GM15510 (cell line): ENCODE measurements around the gene SLC25A20.
A peak's percentile ranks its signal among the peaks of the same experiment; 100 is the strongest.

Experiments used
- POLR2A ChIP-seq: IDR thresholded peaks from 3 replicates; pipeline ENCODE4 v1.6.1; 2011; ENCODE audit warnings: borderline replicate concordance; ENCODE audit not compliant: insufficient read length; ENCODE audit errors: extremely low read depth

SLC25A20 gene

DNA sequence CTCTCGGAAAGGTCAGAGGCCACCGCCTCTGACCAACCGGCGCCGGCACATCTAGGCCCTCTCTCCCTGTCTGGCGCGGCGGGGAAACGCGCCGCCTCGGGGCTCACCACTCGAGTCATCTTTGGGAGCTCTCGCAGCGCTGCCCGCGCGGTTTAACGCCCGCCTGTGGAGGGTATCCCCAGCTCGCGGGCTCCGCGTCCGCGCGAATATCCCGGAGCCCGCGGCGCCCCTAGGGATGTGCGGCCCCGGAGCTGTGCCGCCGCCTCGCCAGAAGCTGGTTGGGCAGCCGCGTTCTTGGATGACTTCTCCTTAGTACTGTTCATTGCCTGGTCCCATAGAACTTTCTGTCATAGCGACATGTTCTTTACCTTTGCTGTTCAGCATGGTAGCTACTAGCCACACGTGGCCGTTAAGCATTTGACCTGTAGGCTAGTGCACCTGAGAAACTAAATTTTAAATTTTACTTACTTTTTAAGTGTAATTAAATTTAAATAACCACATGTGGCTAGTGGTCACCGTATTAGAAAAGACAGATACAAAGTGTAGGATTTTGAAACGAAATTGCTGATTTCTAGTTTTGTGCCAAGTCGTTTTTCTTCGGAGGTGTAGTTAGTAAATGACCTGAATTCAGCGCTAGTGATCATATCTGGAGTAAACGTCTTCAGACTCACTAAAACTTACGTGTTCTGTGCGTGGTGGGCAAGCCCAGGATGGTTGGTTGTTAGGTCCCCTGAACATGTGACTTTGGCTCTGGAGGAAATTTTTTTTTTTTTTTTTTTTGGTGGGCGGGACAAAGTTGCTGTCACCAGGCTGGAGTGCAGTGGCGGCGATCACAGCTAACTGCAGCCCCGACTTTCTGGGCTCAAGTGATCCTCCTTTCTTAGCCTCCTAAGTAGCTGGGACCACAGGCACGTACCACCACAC lies 20.8 kb upstream of the SLC25A20 start:
- peak; percentile 37 for TF ChIP-seq POLR2A

DNA sequence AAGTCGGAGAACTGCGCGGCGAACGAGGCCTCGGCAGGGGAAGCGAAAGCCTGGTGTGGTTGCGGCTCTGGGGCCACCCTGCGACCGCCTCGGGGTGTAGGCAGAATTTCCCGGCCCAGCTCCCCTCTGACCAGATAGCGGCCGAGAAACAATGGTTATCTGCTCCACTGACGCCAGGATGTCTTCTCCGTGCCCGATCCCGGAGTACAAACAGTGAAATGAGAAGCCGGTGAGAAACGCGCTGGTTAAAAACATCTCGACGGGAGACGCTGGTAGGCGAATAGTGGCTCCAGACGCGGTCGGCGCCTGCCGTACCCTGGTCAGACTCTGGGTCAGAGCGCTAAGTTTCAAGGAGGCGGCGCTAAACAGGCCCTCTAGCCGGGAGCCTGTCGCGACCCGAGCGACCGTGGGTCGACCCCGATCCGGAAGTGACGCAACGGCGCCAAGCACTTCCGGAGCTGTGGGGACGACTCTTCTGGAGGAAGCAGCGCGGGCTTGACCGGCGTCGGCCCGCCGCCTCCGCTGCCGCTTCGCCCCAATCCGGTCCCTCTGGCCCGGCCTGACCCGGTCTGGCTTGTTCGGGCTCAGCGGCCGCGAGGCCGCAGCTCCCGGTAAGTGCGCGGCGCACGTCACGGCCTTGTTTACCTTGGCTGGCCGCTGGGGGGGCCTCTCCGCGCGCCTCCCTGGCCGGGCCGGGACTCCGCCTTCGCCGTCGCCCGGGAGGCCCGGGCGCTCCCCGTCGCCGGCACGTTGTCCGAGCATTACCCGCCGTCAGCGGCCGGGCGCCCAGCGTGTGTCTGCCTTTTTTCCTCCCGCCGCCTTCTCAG lies 19.9 kb upstream of the SLC25A20 start, which contains the start of gene ARIH2:
TSS of gene ARIH2 (plus strand) at position 455 of the 827 bp plus-strand sequence. CDS start 8,717 bp downstream, outside the sequence.
- TF ChIP-seq POLR2A = peak; percentile 90

GRCh38 chr3:48915296-48915695 lies 16.6 kb upstream of the SLC25A20 start:
- TF ChIP-seq POLR2A = no peak

GRCh38 chr3:48899273-48899672 lies 591 bp upstream of the SLC25A20 start:
- no peak for TF ChIP-seq POLR2A

DNA sequence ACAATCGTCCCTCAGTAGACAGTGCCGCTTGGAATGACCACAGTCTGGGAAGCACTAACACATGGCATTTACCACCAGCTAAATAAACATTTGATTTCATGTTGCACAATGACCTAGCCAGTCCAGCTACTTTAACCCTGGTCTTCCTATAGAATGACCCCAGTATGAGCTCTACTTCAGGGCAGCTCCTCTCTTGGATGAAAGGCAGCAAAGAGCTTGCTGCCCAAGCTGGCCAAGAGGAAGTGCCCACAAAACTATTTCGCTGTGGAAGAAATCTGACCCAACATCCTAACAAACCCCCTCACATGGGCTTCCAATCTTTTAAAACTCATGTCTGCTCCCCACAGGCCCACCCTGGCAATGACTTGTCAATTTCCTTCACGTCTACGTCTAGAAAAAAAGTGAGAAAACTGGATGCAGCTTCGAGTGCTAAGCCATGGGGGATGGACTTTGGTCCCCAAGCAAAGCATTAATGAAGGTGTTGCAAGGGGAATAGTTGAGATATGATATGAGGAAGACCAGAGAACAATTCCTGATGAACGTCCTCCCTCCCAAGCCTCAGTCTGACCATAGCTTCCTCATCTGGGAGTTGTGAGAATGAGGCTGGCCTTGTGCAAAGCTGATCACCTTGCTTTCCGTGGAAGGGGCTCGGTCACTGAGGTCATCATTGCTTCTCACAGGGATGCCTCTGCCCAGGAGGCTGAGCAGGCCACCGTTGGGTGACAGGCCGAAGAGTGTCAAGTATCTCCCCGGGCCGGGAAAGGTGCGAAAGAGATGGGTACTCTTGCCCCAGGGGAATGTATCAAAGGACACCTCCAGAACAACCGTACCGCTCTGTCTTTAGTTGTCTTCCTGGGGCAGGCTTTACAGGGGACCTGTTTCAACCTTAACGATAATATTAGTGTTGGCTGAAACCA lies 964 bp downstream of the SLC25A20 start:
- TF ChIP-seq POLR2A = no peak

- TF ChIP-seq POLR2A = no peak
Measured at GRCh38 chr3:48896936-48897335, 1.7 kb downstream of the SLC25A20 start.

- no peak for TF ChIP-seq POLR2A
Measured at GRCh38 chr3:48894516-48894915, 4.2 kb downstream of the SLC25A20 start.

DNA sequence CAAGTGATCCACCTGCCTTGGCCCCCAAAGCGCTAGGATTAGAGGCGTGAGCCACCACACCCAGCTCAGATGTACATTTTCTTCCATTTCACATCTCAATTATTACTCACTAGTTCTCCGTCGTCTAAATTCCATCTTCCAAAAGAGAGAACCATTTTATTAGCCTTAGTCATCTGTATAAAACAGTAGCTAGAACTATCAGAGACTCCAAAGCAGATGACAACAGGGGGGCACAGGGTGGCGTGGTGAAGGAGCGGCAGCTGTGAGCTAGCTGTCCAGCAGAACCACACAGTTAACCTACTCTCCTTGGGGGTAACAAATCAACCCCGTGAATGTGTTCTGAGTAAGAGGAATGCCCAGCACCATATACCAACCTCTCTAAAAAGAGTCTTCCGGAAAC lies 7.1 kb downstream of the SLC25A20 start:
- no peak for TF ChIP-seq POLR2A

DNA sequence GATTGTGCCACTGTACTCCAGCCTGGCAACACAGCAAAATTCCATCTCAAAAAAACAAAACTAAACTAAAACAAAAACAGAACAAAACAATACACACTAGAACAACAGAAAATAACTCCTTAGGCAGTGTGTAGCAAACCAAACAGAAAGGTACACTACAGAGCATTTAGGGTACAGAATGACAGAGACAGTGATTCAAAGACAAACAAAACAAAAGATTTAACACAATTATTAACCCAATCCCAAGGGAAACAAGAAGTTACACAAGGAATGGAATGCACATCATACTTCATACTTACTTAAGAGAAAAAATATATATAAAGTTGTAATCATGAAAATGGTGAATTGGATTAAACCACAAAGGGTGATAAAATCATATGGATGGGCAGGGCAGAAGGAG lies 12.9 kb downstream of the SLC25A20 start:
- no peak for TF ChIP-seq POLR2A

- TF ChIP-seq POLR2A = no peak
Measured at GRCh38 chr3:48881652-48882114, 17.0 kb downstream of the SLC25A20 start.

DNA sequence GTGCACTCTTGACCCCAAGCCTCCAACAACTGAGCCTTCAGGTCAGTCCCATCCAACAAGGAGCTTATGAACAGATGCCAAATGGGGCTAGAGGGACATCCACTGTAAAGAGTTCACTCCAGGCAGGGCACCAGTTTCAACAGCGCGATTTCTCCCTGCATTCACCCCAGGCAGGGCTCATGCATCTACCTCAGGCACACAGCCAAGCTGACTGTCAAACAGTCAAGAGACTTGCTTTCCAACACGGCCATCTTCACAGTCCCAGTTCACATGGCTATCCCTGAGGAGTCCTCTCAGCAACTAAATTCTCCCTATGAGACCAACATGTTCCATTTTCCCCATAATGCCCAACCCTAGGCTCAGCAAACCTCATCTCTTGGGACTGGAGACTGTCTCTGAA lies 17.7 kb downstream of the SLC25A20 start:
- TF ChIP-seq POLR2A = no peak

DNA sequence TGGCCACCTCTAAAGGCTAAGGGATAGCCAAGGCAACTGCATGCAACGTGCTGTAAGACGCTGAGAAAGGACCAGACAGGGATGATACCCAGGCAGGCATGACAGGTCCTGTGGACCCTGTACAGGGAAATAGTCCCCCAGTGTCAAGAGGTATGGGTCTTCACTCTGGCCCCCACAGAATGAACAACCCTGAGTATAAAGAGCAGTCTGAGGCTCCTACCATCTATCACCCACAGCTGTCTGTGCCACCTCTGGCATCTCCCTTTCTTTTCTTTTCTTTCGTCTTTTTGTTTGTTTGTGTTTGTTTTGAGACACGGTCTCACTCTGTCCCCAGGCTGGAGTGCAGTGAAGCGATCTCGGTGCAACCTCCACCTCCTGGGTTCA lies 18.7 kb downstream of the SLC25A20 start:
- no peak for TF ChIP-seq POLR2A

GRCh38 chr3:48879307-48879993 lies 19.2 kb downstream of the SLC25A20 start:
- TF ChIP-seq POLR2A = no peak

DNA sequence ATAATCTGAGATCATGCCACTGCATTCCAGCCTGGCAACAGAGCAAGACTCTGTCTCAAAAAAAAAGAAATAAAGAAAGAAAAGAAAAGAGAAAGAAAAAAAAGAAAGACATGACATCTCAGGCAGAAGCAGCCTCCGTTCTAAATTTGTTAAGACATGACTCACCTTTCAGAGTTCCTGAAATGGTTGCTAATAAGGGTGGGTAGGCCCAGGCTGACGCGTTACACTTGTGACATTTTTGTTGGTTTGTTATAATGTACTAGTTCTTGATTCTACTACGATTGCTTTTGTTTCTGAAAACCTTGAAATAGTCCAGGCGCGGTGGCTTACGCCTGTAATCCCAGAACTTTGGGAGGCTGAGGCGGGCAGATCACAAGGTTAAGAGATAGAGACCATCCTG lies 21.0 kb downstream of the SLC25A20 start:
- no peak for TF ChIP-seq POLR2A
